AG09309 (cell line): ENCODE measurements around the gene CENPP.

Experiments used
- DNase-seq: peaks from one replicate; pipeline ENCODE4 v3.0.0-alpha.2; 2010; ENCODE audit warnings: low read depth
- H3K4me3 ChIP-seq: 2 replicates; pipeline ENCODE4 v1.5.1; 2011; ENCODE audit warnings: mild to moderate bottlenecking, low read depth, low read length, moderate library complexity; ENCODE audit not compliant: control insufficient read depth
- TF ChIP-seq, protein P1 (sequence below): IDR thresholded peaks from 2 replicates; pipeline ENCODE4 v1.5.1; 2011; ENCODE audit warnings: mild to moderate bottlenecking, low read depth, low read length, inconsistent platforms; ENCODE audit not compliant: insufficient read depth, control insufficient read depth; ENCODE audit errors: missing control alignments

Gene CENPP

GRCh38 chr9:92614763-92615461 is 289.2 kb downstream of the CENPP start:
- no peak overlapping the region for H3K4me3 ChIP-seq
- no peak for DNase-seq

GRCh38 chr9:92615790-92616189 is 290.0 kb downstream of the CENPP start:
- TF ChIP-seq, protein P1, sequence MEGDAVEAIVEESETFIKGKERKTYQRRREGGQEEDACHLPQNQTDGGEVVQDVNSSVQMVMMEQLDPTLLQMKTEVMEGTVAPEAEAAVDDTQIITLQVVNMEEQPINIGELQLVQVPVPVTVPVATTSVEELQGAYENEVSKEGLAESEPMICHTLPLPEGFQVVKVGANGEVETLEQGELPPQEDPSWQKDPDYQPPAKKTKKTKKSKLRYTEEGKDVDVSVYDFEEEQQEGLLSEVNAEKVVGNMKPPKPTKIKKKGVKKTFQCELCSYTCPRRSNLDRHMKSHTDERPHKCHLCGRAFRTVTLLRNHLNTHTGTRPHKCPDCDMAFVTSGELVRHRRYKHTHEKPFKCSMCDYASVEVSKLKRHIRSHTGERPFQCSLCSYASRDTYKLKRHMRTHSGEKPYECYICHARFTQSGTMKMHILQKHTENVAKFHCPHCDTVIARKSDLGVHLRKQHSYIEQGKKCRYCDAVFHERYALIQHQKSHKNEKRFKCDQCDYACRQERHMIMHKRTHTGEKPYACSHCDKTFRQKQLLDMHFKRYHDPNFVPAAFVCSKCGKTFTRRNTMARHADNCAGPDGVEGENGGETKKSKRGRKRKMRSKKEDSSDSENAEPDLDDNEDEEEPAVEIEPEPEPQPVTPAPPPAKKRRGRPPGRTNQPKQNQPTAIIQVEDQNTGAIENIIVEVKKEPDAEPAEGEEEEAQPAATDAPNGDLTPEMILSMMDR = no peak
- DNase-seq = no peak
- no peak overlapping the region for H3K4me3 ChIP-seq

More at GRCh38 chr9:92614763-92615461, 289.2 kb downstream of the CENPP start:
- TF ChIP-seq, protein P1 = peak; percentile 20

DNA sequence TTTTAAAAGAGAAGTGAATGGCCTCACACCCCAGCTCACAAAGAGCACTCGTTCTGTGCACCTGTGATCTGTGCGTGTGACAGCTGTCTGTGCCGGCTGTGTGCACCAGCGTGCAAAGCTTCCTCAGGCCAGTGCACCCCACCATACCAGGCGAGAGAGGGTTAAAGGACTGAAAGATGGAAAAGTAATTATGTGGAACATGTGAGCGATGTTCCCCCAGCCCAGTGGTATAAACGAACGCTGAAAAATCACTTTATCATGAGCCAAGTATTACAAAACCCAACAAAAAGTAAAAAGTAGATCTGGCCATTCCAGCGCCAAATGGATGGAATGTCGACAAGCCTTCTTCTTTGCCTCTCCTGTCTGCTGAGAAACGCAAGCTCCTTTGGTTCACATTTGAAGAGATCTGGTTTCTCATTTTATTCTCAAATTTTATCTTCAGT is 290.5 kb downstream of the CENPP start:
- H3K4me3 ChIP-seq = no peak overlapping the region
- TF ChIP-seq, protein P1 = no peak
- no peak for DNase-seq

DNA sequence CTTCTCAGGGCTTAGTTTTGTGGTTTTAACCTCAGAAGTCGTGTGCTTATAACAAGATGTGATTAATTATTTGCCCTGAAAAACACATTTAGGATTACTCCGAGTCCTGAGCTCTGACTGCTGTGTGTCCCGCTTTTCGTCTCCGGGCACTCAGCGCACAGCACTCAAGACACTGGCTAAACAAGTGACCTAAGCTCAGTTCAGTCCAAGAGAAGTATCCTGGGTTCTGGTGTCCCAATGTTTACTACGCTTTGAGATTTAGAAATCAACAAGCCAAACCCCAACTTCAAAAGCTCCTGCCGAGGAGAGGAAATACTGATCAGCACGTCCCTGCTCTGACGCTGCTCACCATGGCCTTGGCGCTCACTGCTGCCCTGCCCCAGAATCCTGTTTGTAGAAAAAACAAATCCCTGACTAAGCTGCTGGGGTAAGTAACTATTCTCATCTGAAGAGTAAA is 290.9 kb downstream of the CENPP start:
- TF ChIP-seq, protein P1 = no peak
- H3K4me3 ChIP-seq = no peak overlapping the region
- DNase-seq = no peak

DNA sequence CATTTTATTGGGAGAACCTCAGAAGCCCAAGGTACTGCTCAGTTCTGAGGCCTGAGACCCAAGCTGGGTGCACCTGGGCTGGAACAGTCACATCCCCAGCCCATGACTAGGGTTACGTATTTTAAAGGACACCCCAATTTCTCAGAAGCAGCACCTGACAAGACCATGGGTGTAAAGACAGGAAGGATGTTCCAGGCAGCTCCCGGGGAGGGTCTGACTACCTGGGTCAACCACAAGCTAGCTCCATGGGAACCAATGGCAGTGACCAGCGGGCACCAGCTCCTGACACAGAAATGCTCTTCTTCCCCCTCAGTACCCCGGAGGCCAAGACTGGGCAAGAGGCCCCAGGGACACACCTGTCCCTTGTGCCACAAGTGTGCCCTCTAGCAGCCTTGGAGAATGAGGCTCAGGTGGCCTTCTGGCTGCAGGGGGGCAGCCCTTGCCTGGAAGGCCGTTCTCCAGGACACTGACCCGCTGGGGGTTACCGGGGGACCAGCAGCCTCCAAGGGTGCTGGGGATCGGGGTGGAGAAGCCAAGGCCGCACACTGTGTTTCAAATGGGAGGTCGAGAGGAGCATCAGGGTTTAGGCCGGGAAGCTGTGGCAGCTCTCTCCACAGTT is 291.6 kb downstream of the CENPP start:
- TF ChIP-seq, protein P1 = no peak
- DNase-seq = no peak
- H3K4me3 ChIP-seq = no peak overlapping the region

DNA sequence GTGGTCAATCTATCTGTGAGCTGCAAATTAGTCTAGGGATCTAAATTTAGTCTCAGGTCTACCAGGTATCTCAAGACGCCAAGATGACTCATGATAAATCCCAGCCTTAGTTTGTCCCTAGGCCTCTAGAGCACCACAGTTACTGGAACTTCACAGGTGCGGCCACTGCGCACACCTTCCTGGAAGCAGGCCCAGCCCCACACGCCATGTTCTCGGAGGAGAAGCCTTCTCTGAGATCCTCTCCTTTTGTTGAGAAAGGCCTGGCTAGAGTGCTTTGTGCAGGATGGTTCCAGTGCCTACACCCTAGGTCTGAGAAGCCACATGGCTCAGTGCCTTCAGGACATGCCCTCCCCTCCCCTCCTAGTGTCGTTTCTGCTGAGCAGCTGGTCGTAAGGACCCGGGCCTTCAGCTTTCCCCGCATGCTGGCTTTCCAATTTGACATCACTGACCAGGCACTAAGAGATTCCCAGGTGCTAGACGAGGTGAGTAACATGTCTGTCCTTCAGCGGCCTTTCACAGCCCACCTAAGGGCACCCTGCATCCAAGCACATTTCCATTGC is 292.3 kb downstream of the CENPP start:
- no peak for DNase-seq
- no peak overlapping the region for H3K4me3 ChIP-seq
- TF ChIP-seq, protein P1 = no peak
